AG09309 (cell line): ENCODE data around the gene TSPAN2.

Source experiments
- DNase-seq: peaks from one replicate; pipeline ENCODE4 v3.0.0-alpha.2; 2010; ENCODE audit warnings: low read depth
- H3K4me3 ChIP-seq: 2 replicates; pipeline ENCODE4 v1.5.1; 2011; ENCODE audit warnings: mild to moderate bottlenecking, low read depth, low read length, moderate library complexity; ENCODE audit not compliant: control insufficient read depth
- TF ChIP-seq, protein P1 (sequence below): IDR thresholded peaks from 2 replicates; pipeline ENCODE4 v1.5.1; 2011; ENCODE audit warnings: mild to moderate bottlenecking, low read depth, low read length, inconsistent platforms; ENCODE audit not compliant: insufficient read depth, control insufficient read depth; ENCODE audit errors: missing control alignments

The TSPAN2 gene

DNA sequence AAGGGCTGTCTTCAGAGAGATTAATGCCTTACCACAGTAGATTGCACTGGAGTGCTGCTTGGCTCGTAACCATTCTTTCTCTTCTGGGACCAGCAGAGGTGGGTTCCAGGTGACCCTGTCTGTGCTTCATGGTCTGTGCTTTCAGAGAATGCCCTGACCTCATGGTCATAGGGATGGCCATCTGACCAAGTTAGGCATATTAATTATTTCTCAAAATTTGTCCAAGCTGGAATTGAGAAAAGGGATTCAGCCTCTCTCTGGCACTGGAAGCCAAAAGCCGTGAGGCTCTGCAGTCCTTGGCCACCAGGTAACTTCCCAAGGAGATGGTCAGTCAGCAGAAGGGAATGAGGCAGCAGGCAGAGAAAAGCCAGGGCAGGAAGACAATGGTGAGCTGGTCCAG, 37.2 kb upstream of the TSPAN2 start:
- H3K4me3 ChIP-seq, result no peak overlapping the region
- TF ChIP-seq, protein P1, sequence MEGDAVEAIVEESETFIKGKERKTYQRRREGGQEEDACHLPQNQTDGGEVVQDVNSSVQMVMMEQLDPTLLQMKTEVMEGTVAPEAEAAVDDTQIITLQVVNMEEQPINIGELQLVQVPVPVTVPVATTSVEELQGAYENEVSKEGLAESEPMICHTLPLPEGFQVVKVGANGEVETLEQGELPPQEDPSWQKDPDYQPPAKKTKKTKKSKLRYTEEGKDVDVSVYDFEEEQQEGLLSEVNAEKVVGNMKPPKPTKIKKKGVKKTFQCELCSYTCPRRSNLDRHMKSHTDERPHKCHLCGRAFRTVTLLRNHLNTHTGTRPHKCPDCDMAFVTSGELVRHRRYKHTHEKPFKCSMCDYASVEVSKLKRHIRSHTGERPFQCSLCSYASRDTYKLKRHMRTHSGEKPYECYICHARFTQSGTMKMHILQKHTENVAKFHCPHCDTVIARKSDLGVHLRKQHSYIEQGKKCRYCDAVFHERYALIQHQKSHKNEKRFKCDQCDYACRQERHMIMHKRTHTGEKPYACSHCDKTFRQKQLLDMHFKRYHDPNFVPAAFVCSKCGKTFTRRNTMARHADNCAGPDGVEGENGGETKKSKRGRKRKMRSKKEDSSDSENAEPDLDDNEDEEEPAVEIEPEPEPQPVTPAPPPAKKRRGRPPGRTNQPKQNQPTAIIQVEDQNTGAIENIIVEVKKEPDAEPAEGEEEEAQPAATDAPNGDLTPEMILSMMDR, result no peak
- no peak for DNase-seq

GRCh38 chr1:115123116-115123515, 33.8 kb upstream of the TSPAN2 start:
- H3K4me3 ChIP-seq, result no peak overlapping the region
- no peak for DNase-seq
- TF ChIP-seq, protein P1, result no peak

GRCh38 chr1:115121793-115122192, 32.5 kb upstream of the TSPAN2 start:
- no peak overlapping the region for H3K4me3 ChIP-seq
- TF ChIP-seq, protein P1, result no peak
- DNase-seq, result no peak

DNA sequence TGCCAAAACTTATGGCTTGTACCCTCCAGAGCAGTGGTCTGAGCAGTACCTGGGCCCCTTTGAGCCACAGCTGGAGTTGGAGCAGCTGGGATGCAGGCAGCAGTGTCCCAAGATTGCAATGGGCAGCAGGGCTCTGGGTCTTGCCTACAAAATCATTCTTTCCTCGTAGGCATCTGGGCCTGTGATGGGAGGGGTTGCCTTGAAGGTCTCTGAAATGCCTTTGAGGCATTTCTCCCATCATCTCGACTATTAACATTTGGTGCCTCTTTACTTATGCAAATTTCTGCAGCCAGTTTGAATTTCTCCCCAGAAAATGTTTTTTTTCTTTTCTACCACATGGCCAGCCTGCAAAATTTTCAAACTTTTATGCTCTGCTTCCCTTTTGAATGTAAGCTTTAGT, 31.0 kb upstream of the TSPAN2 start:
- no peak for DNase-seq
- TF ChIP-seq, protein P1, result no peak
- H3K4me3 ChIP-seq, result no peak overlapping the region

DNA sequence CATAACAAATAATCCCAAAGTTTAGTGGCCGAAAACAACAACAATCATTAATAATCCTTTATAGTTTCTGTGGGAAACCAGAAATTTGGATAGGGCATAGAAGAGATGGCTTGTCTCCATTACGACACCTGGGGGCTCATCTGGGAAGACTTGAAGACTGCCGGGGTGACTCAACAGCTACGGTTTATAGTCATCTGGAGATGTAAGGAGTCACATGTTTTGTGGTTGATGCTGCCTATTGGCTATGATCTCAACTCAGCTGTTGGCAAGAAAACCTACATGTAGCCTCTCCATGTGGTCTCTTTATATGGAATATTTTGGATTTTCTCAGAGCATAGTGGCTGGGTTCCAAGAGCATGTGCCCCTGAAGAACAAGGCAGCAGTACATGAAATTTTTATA, 29.3 kb upstream of the TSPAN2 start:
- TF ChIP-seq, protein P1, result no peak
- no peak overlapping the region for H3K4me3 ChIP-seq
- no peak for DNase-seq

- no peak overlapping the region for H3K4me3 ChIP-seq
- TF ChIP-seq, protein P1, result no peak
- DNase-seq, result no peak
Measured at GRCh38 chr1:115118086-115118485, 28.8 kb upstream of the TSPAN2 start.

DNA sequence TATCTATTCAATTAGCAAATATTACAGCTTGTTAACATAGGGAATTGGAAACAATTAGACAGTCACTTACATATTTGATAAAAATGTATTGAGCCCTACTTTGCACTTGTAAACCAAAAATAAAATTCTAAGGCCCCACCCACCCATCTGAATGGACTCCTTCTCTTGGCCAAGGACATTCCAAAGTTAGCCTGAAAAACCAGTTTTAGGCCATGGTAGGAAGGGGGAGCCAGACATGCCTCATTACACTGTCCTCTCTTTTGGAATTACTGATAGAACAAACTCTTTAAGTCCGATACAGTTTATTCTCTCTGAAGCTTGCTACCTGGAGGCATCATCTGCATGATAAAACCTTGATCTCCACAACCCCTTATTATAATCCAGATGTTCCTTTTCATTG, 28.0 kb upstream of the TSPAN2 start:
- no peak overlapping the region for H3K4me3 ChIP-seq
- DNase-seq, result no peak
- TF ChIP-seq, protein P1, result no peak
